Hepatocyte (in vitro differentiated cells): ENCODE results near the gene FNDC3B. TPM values are rescaled to one million over a fixed set of nuclear protein-coding genes. Genes with fewer than 3 reads are reported as not detected.

Source experiments
- DNase-seq: peaks from one replicate; pipeline ENCODE4 v3.0.0-alpha.2; 2016; ENCODE audit warnings: low spot score
- H2AFZ ChIP-seq: fragments of 200-600 bp; sonication (generic); 2 replicates; pipeline ENCODE4 v1.6.0; 2016; ENCODE audit warnings: antibody characterized with exemption, mild to moderate bottlenecking
- H3K27ac ChIP-seq: fragments of 200-600 bp; sonication (generic); 2 replicates; pipeline ENCODE4 v1.5.1; 2016; ENCODE audit warnings: mild to moderate bottlenecking
- H3K27me3 ChIP-seq: fragments of 200-600 bp; sonication (generic); 2 replicates; pipeline ENCODE4 v1.6.1; 2016
- H3K36me3 ChIP-seq: fragments of 200-600 bp; sonication (generic); replicated peaks from 2 replicates; pipeline ENCODE4 v1.5.1; 2016; ENCODE audit warnings: low read depth; ENCODE audit not compliant: insufficient read depth
- H3K4me1 ChIP-seq: fragments of 200-600 bp; sonication (generic); 2 replicates; pipeline ENCODE4 v1.5.1; 2016; ENCODE audit warnings: mild to moderate bottlenecking, moderate library complexity; ENCODE audit not compliant: insufficient read depth
- H3K4me2 ChIP-seq: fragments of 200-600 bp; sonication (generic); 2 replicates; pipeline ENCODE4 v1.6.0; 2016
- H3K4me3 ChIP-seq: fragments of 200-600 bp; sonication (generic); 2 replicates; pipeline ENCODE4 v1.5.1; 2016; ENCODE audit warnings: mild to moderate bottlenecking
- H3K79me2 ChIP-seq: fragments of 200-600 bp; sonication (generic); 2 replicates; pipeline ENCODE4 v1.6.0; 2017; ENCODE audit warnings: mild to moderate bottlenecking
- H3K9me2 ChIP-seq: fragments of 200-600 bp; sonication (generic); replicated peaks from 2 replicates; pipeline ENCODE4 v1.6.0; 2017; ENCODE audit warnings: mild to moderate bottlenecking; ENCODE audit not compliant: insufficient read depth
- H3K9me3 ChIP-seq: fragments of 200-600 bp; sonication (generic); 2 replicates; pipeline ENCODE4 v1.5.1; 2016; ENCODE audit warnings: low read depth, mild to moderate bottlenecking
- H4K20me1 ChIP-seq: fragments of 200-600 bp; sonication (generic); 2 replicates; pipeline ENCODE4 v1.6.0; 2016; ENCODE audit warnings: mild to moderate bottlenecking; ENCODE audit not compliant: insufficient read depth, poor library complexity, severe bottlenecking
- CTCF ChIP-seq: fragments of 200-600 bp; sonication (generic); IDR thresholded peaks from 2 replicates; pipeline ENCODE4 v1.5.1; 2016; ENCODE audit warnings: antibody characterized with exemption, mild to moderate bottlenecking; ENCODE audit not compliant: poor library complexity
- EZH2 ChIP-seq: fragments of 200-600 bp; sonication (generic); IDR thresholded peaks from 2 replicates; pipeline ENCODE4 v1.6.1; 2016; ENCODE audit warnings: antibody characterized with exemption, mild to moderate bottlenecking, borderline replicate concordance
- EZH2phosphoT487 ChIP-seq: fragments of 200-600 bp; sonication (generic); IDR thresholded peaks from one replicate; pipeline ENCODE4 v1.6.1; 2018; ENCODE audit warnings: antibody characterized with exemption, mild to moderate bottlenecking, low read depth, moderate library complexity; ENCODE audit not compliant: unreplicated experiment, severe bottlenecking
- WGBS: methylation state at CpG from one replicate; pipeline ENCODE4 v1.1.6; 2016; ENCODE audit warnings: low lambda C conversion rate; ENCODE audit errors: missing lambda C conversion rate; 5-methylcytosine and 5-hydroxymethylcytosine counted together
- polyA plus RNA-seq: library from polyadenylated mRNA; unstranded; fragments of >200 nt; fragmentation: Nextera tagmentation; extraction: Ambion mirVana; gene quantifications from 2 replicates; pipeline ENCODE4 v1.2.1, GENCODE V29; 2016
- total RNA-seq: library from RNA; depleted of rRNA; stranded (reverse); fragments of >200 nt; gene quantifications from 2 replicates; pipeline ENCODE4 v1.2.3, GENCODE V29; 2014

Gene FNDC3B
- total and polyA plus RNA-seq, 2 experiments from 2014 or later: 61.2 to 113 TPM

- no peak for DNase-seq
- Histone ChIP-seq H3K27me3 (no peaks in the 10 kb centered on the region), H3K27ac (no peak overlapping the region), H4K20me1 (no peaks in the 10 kb centered on the region), H3K9me2 (no peaks in the 10 kb centered on the region), H3K4me3 (no peak overlapping the region), H2AFZ (no peak overlapping the region), H3K9me3 (no peaks in the 10 kb centered on the region), H3K4me2 (no peak overlapping the region), H3K4me1 (no peaks in the 10 kb centered on the region), H3K36me3 (no peaks in the 10 kb centered on the region), H3K79me2 (peaks cover 3% of the 10 kb centered on the region)
- TF ChIP-seq EZH2: no peak
- no peak for TF ChIP-seq CTCF
- TF ChIP-seq EZH2phosphoT487: no peak
- 96% methylated on average over 2 of the region's 2 CpGs for WGBS
Measured at GRCh38 chr3:172378439-172378838, 339.1 kb downstream of the FNDC3B start.

- TF ChIP-seq EZH2: no peak
- no peak for TF ChIP-seq CTCF
- no peak for TF ChIP-seq EZH2phosphoT487
- peaks cover 3% of the 10 kb centered on the region for H3K79me2 ChIP-seq
- H3K9me3 ChIP-seq: no peaks in the 10 kb centered on the region
- H2AFZ ChIP-seq: no peak overlapping the region
- H3K27me3 ChIP-seq: no peaks in the 10 kb centered on the region
- H3K36me3 ChIP-seq: no peaks in the 10 kb centered on the region
- H3K4me2 ChIP-seq: no peak overlapping the region
- WGBS: 95% methylated on average over 2 of the region's 2 CpGs
- no peak overlapping the region for H3K27ac ChIP-seq
- H4K20me1 ChIP-seq: no peaks in the 10 kb centered on the region
- no peak for DNase-seq
- no peaks in the 10 kb centered on the region for H3K4me1 ChIP-seq
- H3K4me3 ChIP-seq: no peak overlapping the region
- no peaks in the 10 kb centered on the region for H3K9me2 ChIP-seq
Measured at GRCh38 chr3:172379372-172379771, 340.0 kb downstream of the FNDC3B start.

GRCh38 chr3:172380632-172381031, 341.3 kb downstream of the FNDC3B start:
- no peak overlapping the region for H3K4me3 ChIP-seq
- no peak overlapping the region for H3K4me2 ChIP-seq
- WGBS: 100% methylated on average over 2 of the region's 2 CpGs
- no peak for DNase-seq
- H4K20me1 ChIP-seq: no peaks in the 10 kb centered on the region
- H3K79me2 ChIP-seq: peaks cover 3% of the 10 kb centered on the region
- H3K4me1 ChIP-seq: no peaks in the 10 kb centered on the region
- H3K27ac ChIP-seq: no peak overlapping the region
- no peaks in the 10 kb centered on the region for H3K9me2 ChIP-seq
- no peaks in the 10 kb centered on the region for H3K36me3 ChIP-seq
- H3K9me3 ChIP-seq: no peaks in the 10 kb centered on the region
- TF ChIP-seq CTCF (no peak), EZH2 (no peak), EZH2phosphoT487 (no peak)
- H3K27me3 ChIP-seq: no peaks in the 10 kb centered on the region
- H2AFZ ChIP-seq: no peak overlapping the region

GRCh38 chr3:172383306-172383796, 344.0 kb downstream of the FNDC3B start:
- WGBS: 92% methylated on average over 3 of the region's 3 CpGs
- H3K9me2 ChIP-seq: no peaks in the 10 kb centered on the region
- no peak overlapping the region for H3K4me3 ChIP-seq
- H3K27ac ChIP-seq: no peak overlapping the region
- no peaks in the 10 kb centered on the region for H3K4me1 ChIP-seq
- H2AFZ ChIP-seq: no peak overlapping the region
- TF ChIP-seq CTCF: no peak
- no peak for TF ChIP-seq EZH2phosphoT487
- TF ChIP-seq EZH2: no peak
- no peaks in the 10 kb centered on the region for H3K9me3 ChIP-seq
- no peaks in the 10 kb centered on the region for H4K20me1 ChIP-seq
- H3K79me2 ChIP-seq: no peaks in the 10 kb centered on the region
- H3K27me3 ChIP-seq: no peaks in the 10 kb centered on the region
- DNase-seq: no peak
- no peaks in the 10 kb centered on the region for H3K36me3 ChIP-seq
- no peak overlapping the region for H3K4me2 ChIP-seq
